NK-92 (cell line): Measurements from ENCODE around the gene LSM14A.
"Not testable (repeated sequence)": the region's sequence is repeated elsewhere in the genome, so short reads cannot be mapped to it uniquely, and the experiment has no call there.

Experiments used
- DNase-seq: peaks from one replicate; lab custom pipeline; 2025; ENCODE audit not compliant: unreplicated experiment; lab: John Stamatoyannopoulos, UW

LSM14A gene

GRCh38 chr19:34189917-34190425, 17.7 kb downstream of the LSM14A start:
- no peak for DNase-seq

GRCh38 chr19:34191355-34191962, 19.2 kb downstream of the LSM14A start:
- DNase-seq: no peak

- no peak for DNase-seq
Observed at GRCh38 chr19:34193439-34193838, 21.1 kb downstream of the LSM14A start.

GRCh38 chr19:34193876-34194275, 21.6 kb downstream of the LSM14A start:
- no peak for DNase-seq

- no peak for DNase-seq
Observed at GRCh38 chr19:34201133-34201532, 28.8 kb downstream of the LSM14A start.

GRCh38 chr19:34205324-34205723, 33.0 kb downstream of the LSM14A start:
- not testable (repeated sequence) for DNase-seq

- no peak for DNase-seq
Observed at GRCh38 chr19:34208291-34208884, 36.1 kb downstream of the LSM14A start.

GRCh38 chr19:34209726-34210125, 37.4 kb downstream of the LSM14A start:
- no peak for DNase-seq

- DNase-seq: no peak
Observed at GRCh38 chr19:34213283-34213682, 41.0 kb downstream of the LSM14A start.

- no peak for DNase-seq
Observed at GRCh38 chr19:34214040-34214439, 41.7 kb downstream of the LSM14A start.

GRCh38 chr19:34215006-34215665, 42.8 kb downstream of the LSM14A start:
- no peak for DNase-seq

GRCh38 chr19:34215666-34216038, 43.3 kb downstream of the LSM14A start:
- DNase-seq: no peak

- DNase-seq: not testable (repeated sequence)
Observed at GRCh38 chr19:34216745-34217219, 44.5 kb downstream of the LSM14A start.

- DNase-seq: no peak
Observed at GRCh38 chr19:34217952-34218817, 45.9 kb downstream of the LSM14A start.

- no peak for DNase-seq
Observed at GRCh38 chr19:34218818-34219164, 46.5 kb downstream of the LSM14A start.

GRCh38 chr19:34220472-34221063, 48.3 kb downstream of the LSM14A start:
- no peak for DNase-seq

- DNase-seq: no peak
Observed at GRCh38 chr19:34222386-34222785, 50.1 kb downstream of the LSM14A start.

- no peak for DNase-seq
Observed at GRCh38 chr19:34224996-34225658, 52.8 kb downstream of the LSM14A start.

GRCh38 chr19:34225659-34226015, 53.3 kb downstream of the LSM14A start:
- DNase-seq: no peak

GRCh38 chr19:34226036-34226435, 53.7 kb downstream of the LSM14A start:
- no peak for DNase-seq

GRCh38 chr19:34228347-34228746, 56.0 kb downstream of the LSM14A start:
- DNase-seq: no peak
